B cell (primary cell): Measurements from ENCODE around the gene DDA1. TPM values are rescaled to one million over a fixed set of nuclear protein-coding genes. Genes with fewer than 3 reads are reported as not detected.
A peak's percentile ranks its signal among the peaks of the same experiment; 100 is the strongest.

Source experiments
- ATAC-seq: fragments of 200-7000 bp; cut with Tn5 transposase; one replicate; pipeline ENCODE4 v1.10.0; 2021; ENCODE audit warnings: low read depth, mild to moderate bottlenecking, moderate number of reproducible peaks, moderate library complexity
- CTCF ChIA-PET: fragments of 350-600 bp; sonication (Branson Sonifier 250); formaldehyde crosslinking; loops from one replicate; lab custom pipeline; 2021; ENCODE audit warnings: antibody characterized with exemption, inconsistent platforms; lab: Charles Lee
- POLR2A ChIA-PET: fragments of 350-600 bp; sonication (Branson Sonifier 250); formaldehyde crosslinking; loops from one replicate; lab custom pipeline; 2021; ENCODE audit warnings: antibody characterized with exemption; lab: Charles Lee
- DNase-seq: peaks from one replicate; pipeline ENCODE4 v3.0.0; 2013
- H2AFZ ChIP-seq: 2 replicates; pipeline ENCODE4 v1.6.1; 2012; ENCODE audit warnings: mild to moderate bottlenecking, low read depth, low read length; ENCODE audit not compliant: insufficient read depth, poor library complexity, severe bottlenecking
- H3K27ac ChIP-seq, 2 donors: 1 replicate in 1 of 2; 2 replicates in 1 of 2; pipeline ENCODE4 v1.5.1; 2012 to 2013; ENCODE audit warnings: low read length in 2 of 2, mild to moderate bottlenecking in 2 of 2, moderate library complexity in 1 of 2
- H3K27me3 ChIP-seq, 4 experiments: fragments of 200-600 bp in 1 of 4; sonication (generic) in 1 of 4; replicated peaks in 1 of 4; 1 replicate in 2 of 4; 2 replicates in 2 of 4; pipeline versions ENCODE4 v1.6.1 to v1.7.0; 2013 to 2016; ENCODE audit warnings: low read length in 3 of 4, mild to moderate bottlenecking in 2 of 4, mixed read lengths in 1 of 4, moderate library complexity in 1 of 4; ENCODE audit not compliant: insufficient read depth in 4 of 4, control insufficient read depth in 3 of 4; ENCODE audit errors: control extremely low read depth in 1 of 4
- H3K36me3 ChIP-seq, 2 experiments: replicated peaks in 1 of 2; 1 replicate in 1 of 2; 2 replicates in 1 of 2; pipeline versions ENCODE4 v1.6.1 to v1.7.1; 2013; ENCODE audit warnings: low read length in 1 of 2; ENCODE audit not compliant: insufficient read depth in 2 of 2, control insufficient read depth in 1 of 2; ENCODE audit errors: control extremely low read depth in 1 of 2, extremely low read depth in 1 of 2
- H3K4me1 ChIP-seq, 2 donors: fragments of 200-600 bp in 1 of 2; sonication (generic) in 1 of 2; 1 replicate in 1 of 2; 2 replicates in 1 of 2; pipeline versions ENCODE4 v1.5.1 to v1.6.1; 2013 to 2017; ENCODE audit warnings: low read length in 2 of 2; ENCODE audit not compliant: control insufficient read depth in 2 of 2, insufficient read depth in 2 of 2
- H3K4me2 ChIP-seq: replicated peaks from 2 replicates; pipeline ENCODE3; 2012; ENCODE audit warnings: mild to moderate bottlenecking, low read depth, low read length; ENCODE audit not compliant: poor library complexity, severe bottlenecking
- H3K4me3 ChIP-seq, 5 experiments: fragments of 200-600 bp in 1 of 5; sonication (generic) in 1 of 5; 1 replicate in 3 of 5; 2 replicates in 2 of 5; pipeline versions ENCODE4 v1.5.1 to v1.7.0; 2011 to 2016; ENCODE audit warnings: low read length in 4 of 5, mild to moderate bottlenecking in 4 of 5, low read depth in 2 of 5, control low read depth in 1 of 5, moderate library complexity in 1 of 5; ENCODE audit not compliant: insufficient read depth in 1 of 5; ENCODE audit errors: control extremely low read depth in 1 of 5, extremely low read depth in 1 of 5
- H3K79me2 ChIP-seq: fragments of 200-600 bp; sonication (generic); one replicate; pipeline ENCODE4 v1.6.0; 2016; ENCODE audit warnings: low read length; ENCODE audit not compliant: control insufficient read depth, insufficient read depth
- H3K9ac ChIP-seq: fragments of 200-600 bp; sonication (generic); 2 replicates; pipeline ENCODE4 v1.6.1; 2017; ENCODE audit warnings: mild to moderate bottlenecking, low read length, moderate library complexity
- H3K9me3 ChIP-seq, 3 donors: one replicate each; pipeline versions ENCODE4 v1.6.1 to v1.7.1; 2013; ENCODE audit warnings: low read length in 2 of 3; ENCODE audit not compliant: control insufficient read depth in 2 of 3, insufficient read depth in 1 of 3; ENCODE audit errors: control extremely low read depth in 1 of 3
- H4K20me1 ChIP-seq: 2 replicates; pipeline ENCODE4 v1.6.0; 2012; ENCODE audit warnings: mild to moderate bottlenecking, low read length; ENCODE audit not compliant: insufficient read depth, control insufficient read depth, poor library complexity, severe bottlenecking
- H3K27ac Mint-ChIP-seq: one replicate; pipeline ENCODE4 v1.8.0; 2021; ENCODE audit warnings: mixed read lengths
- H3K27me3 Mint-ChIP-seq: one replicate; pipeline ENCODE4 v1.8.0; 2021; ENCODE audit warnings: mixed read lengths
- H3K4me1 Mint-ChIP-seq: one replicate; pipeline ENCODE4 v1.8.0; 2021; ENCODE audit warnings: mixed read lengths
- H3K4me3 Mint-ChIP-seq: one replicate; pipeline ENCODE4 v1.8.0; 2021; ENCODE audit warnings: mixed read lengths
- H3K9me3 Mint-ChIP-seq: one replicate; pipeline ENCODE4 v1.8.0; 2022; ENCODE audit warnings: mixed read lengths; ENCODE audit not compliant: insufficient read depth
- CTCF ChIP-seq: fragments of 200-600 bp; IDR thresholded peaks from one replicate; pipeline ENCODE4 v1.8.0; 2022; ENCODE audit warnings: antibody characterized with exemption, mild to moderate bottlenecking
- EZH2 ChIP-seq: IDR thresholded peaks from 2 replicates; pipeline ENCODE4 v1.6.1; 2012; ENCODE audit warnings: borderline replicate concordance, low read depth, mild to moderate bottlenecking, moderate library complexity, low read length; ENCODE audit not compliant: insufficient read depth, poor library complexity, severe bottlenecking
- WGBS: methylation state at CpG from one replicate; pipeline ENCODE4 v1.1.5; 2013; ENCODE audit warnings: missing lambda C conversion rate; ENCODE audit not compliant: insufficient coverage; 5-methylcytosine and 5-hydroxymethylcytosine counted together
- intact Hi-C: fragments of 100-400 bp; cut with micrococcal nuclease; formaldehyde crosslinking; loops from one replicate; pipeline ENCODE4 v1.10.0; 2022
- polyA plus RNA-seq: library from polyadenylated mRNA; depleted of rRNA; stranded (reverse); fragments of >200 nt; gene quantifications from 2 replicates; pipeline ENCODE4 v1.2.3, GENCODE V29; 2012
- total RNA-seq, 2 donors: library from RNA; stranded (reverse); fragments of 120-200 nt in 1 of 2; gene quantifications; 1 replicate in 1 of 2; 2 replicates in 1 of 2; pipeline versions ENCODE4 v1.2.3 to v1.2.4, GENCODE V29; 2013 to 2022

The DDA1 gene
- total and polyA plus RNA-seq, 2 donors (not counting 1 experiment from before 2014, with no cell fraction given) = 38.4 TPM

DNA sequence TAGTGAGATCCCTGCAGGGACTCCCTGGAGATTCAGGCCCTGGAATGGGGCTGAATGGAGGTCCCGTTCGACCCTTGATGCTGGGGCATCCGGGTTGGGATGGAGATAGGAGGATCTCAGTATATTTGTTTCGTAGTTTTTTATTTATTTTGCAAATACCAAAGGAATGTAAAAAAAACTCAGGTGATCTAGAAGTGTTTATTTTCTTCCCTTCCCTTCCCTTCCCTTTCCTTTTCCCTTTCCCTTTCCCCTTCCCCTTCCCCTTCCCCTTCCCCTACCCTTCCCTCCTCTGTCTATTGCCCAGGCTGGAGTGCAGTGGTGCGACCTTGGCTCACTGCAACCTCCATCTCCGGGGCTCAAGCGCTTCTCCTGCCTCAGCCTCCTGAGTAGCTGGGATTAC is 32.5 kb downstream of the DDA1 start:
- no peak for ATAC-seq
- no peak overlapping the region for H3K4me3 Mint-ChIP-seq
- H3K9me3 Mint-ChIP-seq = no peaks in the 10 kb centered on the region
- DNase-seq = no peak
- Histone ChIP-seq H3K79me2 (peaks cover 9% of the 10 kb centered on the region), H3K4me3 (no peak overlapping the region), H2AFZ (no peak overlapping the region), H3K9ac (no peak overlapping the region), H3K4me2 (no peak overlapping the region), H3K27ac (no peak overlapping the region), H4K20me1 (no peaks in the 10 kb centered on the region), H3K9me3 (no peaks in the 10 kb centered on the region), H3K27me3 (peaks cover 0 to 6% (median 0%) of the 10 kb centered on the region in 4 experiments), H3K36me3 (no peaks in the 10 kb centered on the region), H3K4me1 (peaks cover 12 to 18% of the 10 kb centered on the region in 2 donors)
- peaks cover 24% of the 10 kb centered on the region for H3K4me1 Mint-ChIP-seq
- CTCF ChIA-PET = interaction anchor here (8.2 kb wide), 1 partner anchor 45 kb away, joined by 109 read pairs; no protein-coding TSS in a partner anchor
- H3K27me3 Mint-ChIP-seq = peaks cover 3% of the 10 kb centered on the region
- intact Hi-C loops = no loop called here
- 97% methylated on average over 3 of the region's 7 CpGs for WGBS
- POLR2A ChIA-PET = no interaction called here
- H3K27ac Mint-ChIP-seq = no peak overlapping the region
- TF ChIP-seq EZH2 (no peak), CTCF (no peak)

DNA sequence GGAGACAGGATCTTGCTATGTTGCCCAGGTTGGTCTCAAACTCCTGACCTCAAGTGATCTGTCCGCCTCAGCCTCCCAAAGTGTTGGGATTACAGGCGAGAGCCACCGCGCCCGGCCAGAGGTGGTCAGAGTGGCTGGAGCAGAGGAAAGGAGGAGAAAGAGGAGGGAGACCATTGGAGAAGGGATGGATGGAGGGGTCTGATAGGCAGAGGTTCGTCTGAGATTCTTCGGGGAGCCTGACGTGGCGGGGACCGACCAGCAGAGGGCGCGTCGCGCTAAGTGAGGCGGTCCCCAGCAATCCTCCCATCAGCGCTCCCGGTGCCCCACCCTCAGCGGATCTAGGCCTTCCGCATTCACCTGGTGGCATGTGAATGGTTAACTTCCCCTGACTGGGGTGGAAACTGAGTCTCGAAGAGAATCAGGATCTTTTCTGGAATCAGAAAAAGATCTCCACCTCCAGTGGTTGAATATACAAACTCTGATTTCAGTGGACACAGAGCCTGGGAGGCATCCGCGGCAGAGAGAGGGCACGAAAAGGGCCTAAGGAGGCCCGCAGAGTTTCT is 36.8 kb downstream of the DDA1 start:
- H3K27me3 ChIP-seq = peaks cover 0 to 32% (median 12%) of the 10 kb centered on the region in 4 experiments
- H4K20me1 ChIP-seq = no peaks in the 10 kb centered on the region
- CTCF ChIA-PET = interaction anchor here (0.7 to 8.2 kb wide), 12 partner anchors 10 to 122 kb away, joined by 3 to 109 read pairs (median 4); partner anchors contain the start of gene ANO8
- WGBS = 19% methylated on average over 22 of the region's 24 CpGs
- TF ChIP-seq EZH2 (no peak), CTCF (peak; percentile 93)
- H3K9me3 Mint-ChIP-seq = no peaks in the 10 kb centered on the region
- no peaks in the 10 kb centered on the region for H3K79me2 ChIP-seq
- H3K27ac Mint-ChIP-seq = no peak overlapping the region
- DNase-seq = peak; percentile 84
- peaks cover 26% of the 10 kb centered on the region for H3K27me3 Mint-ChIP-seq
- H3K9ac ChIP-seq = no peak overlapping the region
- H3K9me3 ChIP-seq = no peaks in the 10 kb centered on the region
- no peak overlapping the region for H3K4me3 Mint-ChIP-seq
- H3K4me3 ChIP-seq = no peak overlapping the region
- peak overlapping the region; percentile 42 for H3K4me2 ChIP-seq
- H2AFZ ChIP-seq = no peak overlapping the region
- POLR2A ChIA-PET = no interaction called here
- H3K4me1 ChIP-seq = peaks cover 5 to 6% of the 10 kb centered on the region in 2 donors
- intact Hi-C loops = loop anchor here (1.0 kb wide), 3 partner anchors 40 to 120 kb away; no protein-coding TSS in a partner anchor
- H3K27ac ChIP-seq = no peak overlapping the region
- H3K36me3 ChIP-seq = no peaks in the 10 kb centered on the region
- peaks cover 6% of the 10 kb centered on the region for H3K4me1 Mint-ChIP-seq
- peak; percentile 98 for ATAC-seq
